Loucy (cell line): ENCODE measurements around the gene AMPD2.
A peak's percentile ranks its signal among the peaks of the same experiment; 100 is the strongest.

Source experiments
- H2AFZ ChIP-seq: fragments of 200-600 bp; sonication (generic); 2 replicates; pipeline ENCODE4 v1.6.0; 2016; ENCODE audit warnings: antibody characterized with exemption, mild to moderate bottlenecking, low read length, moderate library complexity
- H3F3A ChIP-seq: fragments of 200-600 bp; 2 replicates; pipeline ENCODE4 v1.6.0; 2016; ENCODE audit warnings: antibody characterized with exemption, low read depth, mild to moderate bottlenecking
- H3K27me3 ChIP-seq: fragments of 200-600 bp; sonication (generic); 2 replicates; pipeline ENCODE4 v1.6.1; 2014; ENCODE audit warnings: low read length, mild to moderate bottlenecking; ENCODE audit not compliant: insufficient read depth, poor library complexity, severe bottlenecking
- H3K36me3 ChIP-seq: fragments of 200-600 bp; sonication (generic); 2 replicates; pipeline ENCODE4 v1.6.1; 2016; ENCODE audit warnings: low read length; ENCODE audit not compliant: insufficient read depth
- H3K4me1 ChIP-seq: fragments of 200-600 bp; sonication (generic); 2 replicates; pipeline ENCODE4 v1.5.1; 2014; ENCODE audit warnings: low read length, mild to moderate bottlenecking; ENCODE audit not compliant: insufficient read depth, poor library complexity, severe bottlenecking
- H3K4me2 ChIP-seq: fragments of 200-600 bp; sonication (generic); 2 replicates; pipeline ENCODE4 v1.6.0; 2014; ENCODE audit warnings: antibody characterized with exemption, low read length, low read depth, mild to moderate bottlenecking; ENCODE audit not compliant: poor library complexity, severe bottlenecking
- H3K4me3 ChIP-seq: fragments of 200-600 bp; sonication (generic); 2 replicates; pipeline ENCODE4 v1.5.1; 2014; ENCODE audit warnings: low read length, mild to moderate bottlenecking, mixed read lengths; ENCODE audit not compliant: poor library complexity, severe bottlenecking
- H3K79me2 ChIP-seq: fragments of 200-600 bp; sonication (generic); 2 replicates; pipeline ENCODE4 v1.6.1; 2014; ENCODE audit warnings: low read length; ENCODE audit not compliant: insufficient read depth
- H3K9ac ChIP-seq: fragments of 200-600 bp; sonication (generic); 2 replicates; pipeline ENCODE4 v1.6.0; 2014; ENCODE audit warnings: mild to moderate bottlenecking, low read depth, low read length, moderate library complexity; ENCODE audit not compliant: poor library complexity, severe bottlenecking
- H3K9me2 ChIP-seq: fragments of 200-600 bp; sonication (generic); replicated peaks from 2 replicates; pipeline ENCODE4 v1.6.1; 2016; ENCODE audit warnings: low read depth, low read length, mixed read lengths
- H3K9me3 ChIP-seq: fragments of 200-600 bp; sonication (generic); 2 replicates; pipeline ENCODE4 v1.6.1; 2014; ENCODE audit warnings: mild to moderate bottlenecking, antibody characterized with exemption, low read length, low read depth; ENCODE audit not compliant: insufficient read depth
- H4K20me1 ChIP-seq: fragments of 200-600 bp; sonication (generic); 2 replicates; pipeline ENCODE4 v1.6.0; 2014; ENCODE audit warnings: antibody characterized with exemption, low read length, mild to moderate bottlenecking; ENCODE audit not compliant: insufficient read depth, poor library complexity, severe bottlenecking
- CTCF ChIP-seq: fragments of 200-600 bp; sonication (generic); conservative IDR thresholded peaks from 2 replicates; pipeline ENCODE4 v1.5.1; 2014; ENCODE audit warnings: mild to moderate bottlenecking, antibody characterized with exemption, low read length
- EZH2phosphoT487 ChIP-seq: fragments of 200-600 bp; IDR thresholded peaks from 2 replicates; pipeline ENCODE4 v1.6.1; 2018; ENCODE audit warnings: antibody characterized with exemption, mild to moderate bottlenecking, moderate library complexity, borderline replicate concordance

The AMPD2 gene

GRCh38 chr1:109624201-109625010 is 4.8 kb downstream of the AMPD2 start:
- Histone ChIP-seq H2AFZ (peak overlapping the region; percentile 62; the same call in 1 of the 2 replicates), H3K27me3 (no peaks in the 10 kb centered on the region), H3K9ac (peak overlapping the region; percentile 80), H4K20me1 (peaks cover 33% of the 10 kb centered on the region), H3K79me2 (peaks cover 67% of the 10 kb centered on the region), H3K36me3 (peaks cover 35% of the 10 kb centered on the region; the same call in 1 of the 2 replicates), H3F3A (no peaks in the 10 kb centered on the region), H3K9me3 (no peaks in the 10 kb centered on the region), H3K4me2 (peak overlapping the region; percentile 90), H3K4me3 (peak overlapping the region; percentile 93), H3K9me2 (no peaks in the 10 kb centered on the region), H3K4me1 (peaks cover 41% of the 10 kb centered on the region)
- TF ChIP-seq EZH2phosphoT487 = no peak
- TF ChIP-seq CTCF = no peak

GRCh38 chr1:109625176-109625575 is 5.5 kb downstream of the AMPD2 start:
- Histone ChIP-seq H3K36me3 (peaks cover 43% of the 10 kb centered on the region; the same call in 1 of the 2 replicates), H3K27me3 (no peaks in the 10 kb centered on the region), H3K9me2 (no peaks in the 10 kb centered on the region), H3F3A (no peaks in the 10 kb centered on the region), H3K79me2 (peaks cover 62% of the 10 kb centered on the region), H4K20me1 (peaks cover 33% of the 10 kb centered on the region), H3K4me2 (peak overlapping the region; percentile 90), H3K4me1 (peaks cover 39% of the 10 kb centered on the region), H3K9me3 (no peaks in the 10 kb centered on the region), H2AFZ (no peak overlapping the region), H3K4me3 (peak overlapping the region; percentile 93), H3K9ac (peak overlapping the region; percentile 80)
- TF ChIP-seq CTCF = no peak
- no peak for TF ChIP-seq EZH2phosphoT487

GRCh38 chr1:109625601-109626560 is 6.2 kb downstream of the AMPD2 start:
- Histone ChIP-seq H3K36me3 (peaks cover 46% of the 10 kb centered on the region; the same call in 1 of the 2 replicates), H3K9ac (no peak overlapping the region), H4K20me1 (peaks cover 33% of the 10 kb centered on the region)

More at GRCh38 chr1:109625601-109626560, 6.2 kb downstream of the AMPD2 start:
- peaks cover 56% of the 10 kb centered on the region for H3K79me2 ChIP-seq
- H3K9me2 ChIP-seq = no peaks in the 10 kb centered on the region
- H3K9me3 ChIP-seq = no peaks in the 10 kb centered on the region
- no peak overlapping the region for H3K4me3 ChIP-seq
- H3K4me2 ChIP-seq = peak overlapping the region; percentile 90
- H3K4me1 ChIP-seq = peaks cover 36% of the 10 kb centered on the region
- TF ChIP-seq CTCF (no peak), EZH2phosphoT487 (no peak)
- no peaks in the 10 kb centered on the region for H3F3A ChIP-seq
- H3K27me3 ChIP-seq = no peaks in the 10 kb centered on the region
- H2AFZ ChIP-seq = no peak overlapping the region
